ENCODE data around the gene ZNF580.

The ZNF580 gene

GRCh38 chr19:55650126-55650557, 9.3 kb downstream of the ZNF580 start:
- Histone ChIP-seq H3K4me3 (ENCODE audit: low read depth, low read length) (no peak overlapping the region), H3K9me3 (ENCODE audit: control insufficient read depth, insufficient read depth, low read depth, low read length) (no peaks in the 10 kb centered on the region), H3K4me1 (ENCODE audit: control insufficient read depth, insufficient read depth, low read length) (peaks cover 8% of the 10 kb centered on the region; the same call in 1 of the 2 replicates), H3K27ac (ENCODE audit: extremely low read depth, low read depth, low read length) (no peak overlapping the region), H3K36me3 (ENCODE audit: control insufficient read depth in 2 of 2, insufficient read depth in 1 of 2, low read length in 2 of 2) (peaks cover 9 to 37% of the 10 kb centered on the region in 2 experiments; a peak in 2 of 3 replicates)
- ChIA-PET CTCF (interaction anchor here (1.7 kb wide), 1 partner anchor 21 kb away, joined by 7 read pairs; no protein-coding TSS in a partner anchor), POLR2A (no interaction called here)
- TF ChIP-seq YY2 (tag by site-specific recombination; IDR thresholded peaks at IDR 0.05), result no peak
- no peak for TF ChIP-seq ZNF404 (tag by site-specific recombination; IDR thresholded peaks at IDR 0.05)
- no peak for TF ChIP-seq ZNF629 (tag by site-specific recombination; IDR thresholded peaks at IDR 0.05)
- TF ChIP-seq ZSCAN30 (tag by site-specific recombination; IDR thresholded peaks at IDR 0.05), result no peak
- TF ChIP-seq ZNF521 (tag by site-specific recombination; IDR thresholded peaks at IDR 0.05), result no peak
- TF ChIP-seq ELK4 (IDR thresholded peaks at IDR 0.05; ENCODE audit: borderline replicate concordance, low read depth, low read length), result no peak
- no peak for TF ChIP-seq ZNF670 (tag by site-specific recombination; IDR thresholded peaks at IDR 0.05; ENCODE audit: low read depth)
- TF ChIP-seq ZNF362 (tag by site-specific recombination; IDR thresholded peaks at IDR 0.05), result no peak
- no peak for TF ChIP-seq KLF8 (tag by site-specific recombination; IDR thresholded peaks at IDR 0.05)
- TF ChIP-seq ZNF621 (tag by site-specific recombination; IDR thresholded peaks at IDR 0.05), result no peak
- no peak for TF ChIP-seq ZFHX2 (tag by site-specific recombination; conservative IDR thresholded peaks at IDR 0.05)
- TF ChIP-seq ZNF701 (tag by site-specific recombination; IDR thresholded peaks at IDR 0.05), result no peak
- no peak for TF ChIP-seq ZNF184 (tag by site-specific recombination; IDR thresholded peaks at IDR 0.05)

GRCh38 chr19:55650602-55651230, 9.9 kb downstream of the ZNF580 start:
- Histone ChIP-seq H3K36me3 (ENCODE audit: control insufficient read depth in 2 of 2, insufficient read depth in 1 of 2, low read length in 2 of 2) (peaks cover 3 to 34% of the 10 kb centered on the region in 2 experiments; a peak in 2 of 3 replicates), H3K4me1 (ENCODE audit: control insufficient read depth, insufficient read depth, low read length) (peaks cover 8% of the 10 kb centered on the region; the same call in 1 of the 2 replicates), H3K4me3 (ENCODE audit: low read depth, low read length) (no peak overlapping the region), H3K27ac (ENCODE audit: extremely low read depth, low read depth, low read length) (no peak overlapping the region), H3K9me3 (ENCODE audit: control insufficient read depth, insufficient read depth, low read depth, low read length) (no peaks in the 10 kb centered on the region)
- ChIA-PET CTCF (no interaction called here), POLR2A (no interaction called here)
- TF ChIP-seq PRDM10 (tag by site-specific recombination; IDR thresholded peaks at IDR 0.05) (peak; percentile 45; the same call in 1 of the 2 replicates), ATF2 (tag by site-specific recombination; IDR thresholded peaks at IDR 0.05; ENCODE audit: low read depth) (no peak)

All from HEK293 (cell line).